Measurements from ENCODE around the gene KSR1. TPM values are rescaled to one million over a fixed set of nuclear protein-coding genes. Genes with fewer than 3 reads are reported as not detected.

Gene KSR1
- polyA plus RNA-seq, 1 donor from 2014 or later, result 9.2 TPM

GRCh38 chr17:27577884-27578717 lies 121.9 kb downstream of the KSR1 start:
- Histone ChIP-seq H3K9me2 (ENCODE audit: insufficient read depth, low read length) (no peaks in the 10 kb centered on the region), H3K27ac (ENCODE audit: low read length) (no peak overlapping the region), H4K20me1 (ENCODE audit: insufficient read depth) (no peaks in the 10 kb centered on the region), H3K4me3 (ENCODE audit: low read length) (no peak overlapping the region), H3K79me2 (replicated peaks; ENCODE audit: insufficient read depth, low read length) (no peaks in the 10 kb centered on the region), H3K9ac (ENCODE audit: low read length) (no peak overlapping the region), H2AFZ (ENCODE audit: low read depth, low read length) (no peak overlapping the region), H3F3A (ENCODE audit: insufficient read depth, low read length, poor library complexity, severe bottlenecking) (no peaks in the 10 kb centered on the region), H3K27me3 (ENCODE audit: insufficient read depth, low read depth, low read length) (no peaks in the 10 kb centered on the region), H3K36me3 (ENCODE audit: insufficient read depth, low read length) (no peaks in the 10 kb centered on the region), H3K4me2 (ENCODE audit: low read length) (no peak overlapping the region), H3K9me3 (ENCODE audit: low read length) (no peaks in the 10 kb centered on the region)
- no peak for TF ChIP-seq RAD21 (conservative IDR thresholded peaks at IDR 0.05)
- TF ChIP-seq EZH2 (IDR thresholded peaks at IDR 0.05; ENCODE audit: borderline replicate concordance, insufficient read depth, low read length, poor library complexity, severe bottlenecking), result no peak
- no peak for TF ChIP-seq MXI1 (conservative IDR thresholded peaks at IDR 0.05; ENCODE audit: poor library complexity, severe bottlenecking)
- TF ChIP-seq EP300 (conservative IDR thresholded peaks at IDR 0.05; ENCODE audit: poor library complexity, severe bottlenecking), result no peak

GRCh38 chr17:27578718-27579085 lies 122.5 kb downstream of the KSR1 start:
- H3K9me3 ChIP-seq (ENCODE audit: low read length), result no peaks in the 10 kb centered on the region
- no peak overlapping the region for H2AFZ ChIP-seq (ENCODE audit: low read depth, low read length)
- no peaks in the 10 kb centered on the region for H3F3A ChIP-seq (ENCODE audit: insufficient read depth, low read length, poor library complexity, severe bottlenecking)
- H3K9ac ChIP-seq (ENCODE audit: low read length), result no peak overlapping the region
- H3K4me2 ChIP-seq (ENCODE audit: low read length), result no peak overlapping the region
- H3K27ac ChIP-seq (ENCODE audit: low read length), result no peak overlapping the region
- H3K79me2 ChIP-seq (replicated peaks; ENCODE audit: insufficient read depth, low read length), result no peaks in the 10 kb centered on the region
- H3K36me3 ChIP-seq (ENCODE audit: insufficient read depth, low read length), result no peaks in the 10 kb centered on the region
- H3K27me3 ChIP-seq (ENCODE audit: insufficient read depth, low read depth, low read length), result no peaks in the 10 kb centered on the region
- H3K4me3 ChIP-seq (ENCODE audit: low read length), result no peak overlapping the region
- no peaks in the 10 kb centered on the region for H3K9me2 ChIP-seq (ENCODE audit: insufficient read depth, low read length)
- TF ChIP-seq RAD21 (conservative IDR thresholded peaks at IDR 0.05) (no peak), EZH2 (IDR thresholded peaks at IDR 0.05; ENCODE audit: borderline replicate concordance, insufficient read depth, low read length, poor library complexity, severe bottlenecking) (no peak), CTCF (IDR thresholded peaks at IDR 0.05; ENCODE audit: poor library complexity, severe bottlenecking) (no peak), MXI1 (conservative IDR thresholded peaks at IDR 0.05; ENCODE audit: poor library complexity, severe bottlenecking) (no peak), SMC3 (conservative IDR thresholded peaks at IDR 0.05; ENCODE audit: poor library complexity) (no peak), TAF1 (IDR thresholded peaks at IDR 0.05; ENCODE audit: low read depth) (no peak), EP300 (conservative IDR thresholded peaks at IDR 0.05; ENCODE audit: poor library complexity, severe bottlenecking) (no peak), POLR2AphosphoS5 (IDR thresholded peaks at IDR 0.05) (no peak), REST (IDR thresholded peaks at IDR 0.05; ENCODE audit: borderline replicate concordance) (no peak)
- H4K20me1 ChIP-seq (ENCODE audit: insufficient read depth), result no peaks in the 10 kb centered on the region
